ENCODE results near the gene DUS1L. TPM values are rescaled to one million over a fixed set of nuclear protein-coding genes. Genes with fewer than 3 reads are reported as not detected.

Gene DUS1L
- polyA plus RNA-seq, 2 of the 4 experiments (the other 2 are of a cell fraction): 48.1 to 83.6 TPM

DNA sequence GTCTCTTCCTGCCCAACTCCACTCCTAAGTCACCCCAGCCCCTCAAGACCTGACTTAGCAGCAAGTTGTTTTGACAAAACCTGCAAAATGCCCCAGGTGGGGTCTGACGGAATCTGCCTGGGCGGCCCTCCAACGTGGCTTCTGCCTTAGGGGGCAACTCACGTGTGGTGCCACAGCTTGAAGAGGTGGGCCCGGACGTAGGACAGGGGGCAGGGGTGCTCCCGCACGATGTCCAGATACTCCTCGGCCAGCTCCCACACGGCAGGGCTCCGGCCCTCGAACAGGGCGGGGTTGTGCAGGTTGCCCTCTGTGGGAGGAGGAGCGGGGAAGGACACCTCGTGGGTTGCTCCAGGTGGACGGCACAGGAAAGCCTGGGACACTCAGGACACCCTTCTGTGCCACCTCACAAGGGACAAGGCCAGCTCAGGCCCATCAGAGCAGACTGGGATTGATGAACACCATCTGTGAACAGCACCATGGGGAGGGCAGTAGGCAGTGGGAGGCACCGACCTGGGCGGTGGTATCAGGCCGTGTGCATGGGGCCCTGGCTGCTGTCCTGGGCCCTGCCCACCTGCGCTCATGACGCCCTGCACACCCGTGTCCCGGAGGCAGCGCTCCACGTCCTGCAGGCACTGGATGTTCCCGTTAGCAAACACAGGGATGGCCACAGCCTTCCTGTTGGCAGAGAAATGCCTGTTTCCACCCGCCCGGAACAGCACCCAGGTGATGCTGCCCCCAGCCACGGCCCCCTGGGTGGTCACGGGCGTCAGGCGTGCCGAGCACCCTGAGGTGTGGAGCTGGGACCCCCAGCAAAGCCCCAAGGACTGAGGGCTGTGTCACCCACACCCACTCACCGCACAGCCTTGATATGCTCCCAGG, 4.3 kb downstream of the DUS1L start:
- FAIRE-seq (no peak), ATAC-seq (peak in 1 of 2 experiments; percentile 0; a peak in 1 of 6 replicates), DNase-seq (ENCODE audit: low read depth in 1 of 2, low spot score in 1 of 2) (no peak)
- no peak overlapping the region for H3K4me3 ChIP-seq
- WGBS (ENCODE audit: missing lambda C conversion rate): 91% methylated on average over 16 of the region's 34 CpGs
- ChIA-PET CTCF (interaction anchor here (1.1 to 21.7 kb wide), 6 partner anchors 9 to 102 kb away, joined by 3 to 191 read pairs (median 4); partner anchors contain the start of genes DCXR, GPS1, RAC3 and RFNG), POLR2A (interaction anchor here (2.8 kb wide), 1 partner anchor 24 kb away, joined by 10 read pairs; the partner anchor contains the start of gene DCXR)
- H3K9me3 ChIP-seq: no peaks in the 10 kb centered on the region
- H3K27ac ChIP-seq: no peak overlapping the region
- peaks cover 18% of the 10 kb centered on the region for H3K4me1 ChIP-seq
- TF ChIP-seq TFCP2L1 (CRISPR knock-in tag; IDR thresholded peaks at IDR 0.05): no peak
- TF ChIP-seq PHF8 (IDR thresholded peaks at IDR 0.05; ENCODE audit: borderline replicate concordance, low read depth): no peak
- no peak for TF ChIP-seq ESRRA (IDR thresholded peaks at IDR 0.05; ENCODE audit: borderline replicate concordance, low read length)
- TF ChIP-seq HOXA7 (CRISPR knock-in tag; IDR thresholded peaks at IDR 0.05): no peak
- H3K4me2 ChIP-seq: no peak overlapping the region

GRCh38 chr17:82060614-82061013, 5.0 kb downstream of the DUS1L start:
- WGBS (ENCODE audit: missing lambda C conversion rate): 89% methylated on average over 14 of the region's 14 CpGs
- POLR2A ChIA-PET: interaction anchor here (1.3 to 2.8 kb wide), 2 partner anchors 23 to 38 kb away, joined by 5 to 10 read pairs; partner anchors contain the start of genes DCXR and FASN
- Histone ChIP-seq H3K4me3 (no peak overlapping the region), H3K4me1 (peaks cover 13% of the 10 kb centered on the region; the same call in 2 of the 3 replicates), H3K4me2 (no peak overlapping the region), H3K9me3 (no peaks in the 10 kb centered on the region), H3K27ac (no peak overlapping the region)
- CTCF ChIA-PET: interaction anchor here (0.6 to 21.7 kb wide), 5 partner anchors 8 to 101 kb away, joined by 3 to 191 read pairs (median 5); partner anchors contain the start of genes DCXR, GPS1, RAC3 and RFNG
- TF ChIP-seq NFE2L2 (conservative IDR thresholded peaks at IDR 0.05; ENCODE audit: low read length) (no peak), RCOR1 (IDR thresholded peaks at IDR 0.05; ENCODE audit: low read depth, low read length) (no peak), HES2 (IDR thresholded peaks at IDR 0.05) (no peak), FOSB (CRISPR knock-in tag; IDR thresholded peaks at IDR 0.05) (no peak), MYC (IDR thresholded peaks at IDR 0.05; ENCODE audit: borderline replicate concordance, low read length) (no peak), HOXB13 (CRISPR knock-in tag; IDR thresholded peaks at IDR 0.05; ENCODE audit: low read depth) (no peak), JUN (IDR thresholded peaks at IDR 0.05) (no peak), RAD21 (conservative IDR thresholded peaks at IDR 0.05 in 1 of 2, IDR thresholded peaks at IDR 0.05 in 1 of 2) (no peak), TFCP2L1 (CRISPR knock-in tag; IDR thresholded peaks at IDR 0.05) (no peak), SREBF2 (IDR thresholded peaks at IDR 0.05) (no peak)
- no peak for DNase-seq (ENCODE audit: low read depth in 1 of 2, low spot score in 1 of 2)
- no peak; a peak in 1 of 6 replicates for ATAC-seq
- FAIRE-seq: no peak

- no peak overlapping the region for H3K27ac ChIP-seq
- ATAC-seq (no peak), FAIRE-seq (no peak), DNase-seq (ENCODE audit: low read depth in 1 of 2, low spot score in 1 of 2) (no peak)
- no peak overlapping the region for H3K4me2 ChIP-seq
- CTCF ChIA-PET: interaction anchor here (0.6 to 21.7 kb wide), 5 partner anchors 9 to 100 kb away, joined by 3 to 191 read pairs (median 5); partner anchors contain the start of genes DCXR and RAC3
- no peak overlapping the region for H3K4me3 ChIP-seq
- TF ChIP-seq MAFK (IDR thresholded peaks at IDR 0.05; ENCODE audit: partially characterized antibody) (no peak), ELK1 (IDR thresholded peaks at IDR 0.05; ENCODE audit: low read depth, low read length) (no peak), HMGXB4 (CRISPR knock-in tag; IDR thresholded peaks at IDR 0.05; ENCODE audit: borderline replicate concordance) (no peak), EHMT2 (IDR thresholded peaks at IDR 0.05; ENCODE audit: low read depth) (no peak), TFCP2L1 (CRISPR knock-in tag; IDR thresholded peaks at IDR 0.05) (no peak), PHF8 (IDR thresholded peaks at IDR 0.05; ENCODE audit: borderline replicate concordance, low read depth) (no peak), ZC3H11A (IDR thresholded peaks at IDR 0.05) (no peak), CBX2 (IDR thresholded peaks at IDR 0.05; ENCODE audit: borderline replicate concordance, low read depth) (no peak)
- H3K4me1 ChIP-seq: peaks cover 13% of the 10 kb centered on the region; the same call in 2 of the 3 replicates
- WGBS (ENCODE audit: missing lambda C conversion rate): 91% methylated on average over 16 of the region's 16 CpGs
- H3K9me3 ChIP-seq: no peaks in the 10 kb centered on the region
- POLR2A ChIA-PET: interaction anchor here (1.3 to 2.8 kb wide), 2 partner anchors 22 to 38 kb away, joined by 5 to 10 read pairs; partner anchors contain the start of genes DCXR and FASN
Measured at GRCh38 chr17:82060001-82060380, 5.6 kb downstream of the DUS1L start.
